Measurements from ENCODE around the gene FAM241B. TPM values are rescaled to one million over a fixed set of nuclear protein-coding genes. Genes with fewer than 3 reads are reported as not detected.

FAM241B gene
- total and polyA plus RNA-seq, 10 of the 15 experiments (the other 5 are each of a cell fraction or from before 2014, with no cell fraction given): 0.09 to 0.99 (median 0.24) TPM

DNA sequence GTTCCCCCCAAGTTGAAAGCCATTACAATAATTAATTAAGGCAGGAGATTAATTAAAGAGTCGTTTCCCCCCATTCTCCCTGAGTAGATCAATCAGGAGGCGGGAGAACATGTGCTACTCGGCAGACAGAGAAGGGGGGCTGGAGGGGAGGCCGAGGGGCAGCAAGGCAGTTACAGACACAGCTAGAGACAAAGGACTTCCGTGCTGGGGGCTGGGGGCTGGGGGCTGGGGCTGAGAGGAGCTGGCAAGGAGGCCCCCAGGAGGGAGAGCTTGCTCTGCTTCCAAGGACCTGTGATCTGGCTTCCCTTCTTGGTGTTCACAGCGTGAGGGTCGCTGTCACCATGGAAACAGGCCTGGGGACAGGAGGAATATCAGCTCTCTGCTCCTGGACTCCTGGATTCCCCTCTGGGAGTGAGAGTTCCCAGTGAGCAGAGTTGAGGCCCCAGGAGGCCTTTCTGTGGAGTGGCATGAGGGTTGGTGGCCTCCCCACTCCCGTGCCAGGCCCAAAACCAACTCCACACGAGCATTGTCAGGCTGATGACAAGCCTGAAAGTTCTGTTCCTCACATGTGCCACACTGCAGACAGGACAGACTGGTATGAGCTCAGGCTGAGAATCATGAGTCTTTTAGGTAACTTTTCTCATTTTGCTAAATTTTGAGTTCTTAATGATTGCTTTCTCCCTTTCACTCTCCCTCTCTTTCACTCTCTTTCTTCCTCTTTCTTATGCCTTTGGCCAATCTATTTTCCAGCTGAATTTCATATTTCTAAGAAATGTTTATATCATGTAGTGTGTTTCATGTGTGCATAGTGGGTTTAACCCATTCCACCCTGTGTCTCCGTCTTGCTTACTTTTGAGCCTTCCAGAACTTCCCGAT is 16.4 kb downstream of the FAM241B start:
- H3K4me1 ChIP-seq (ENCODE audit: control insufficient read depth, insufficient read depth, low read length): no peaks in the 10 kb centered on the region
- no peaks in the 10 kb centered on the region for H3K79me2 ChIP-seq (ENCODE audit: control insufficient read depth, insufficient read depth, low read length)
- H3K9me3 ChIP-seq (replicated peaks; ENCODE audit: control insufficient read depth, insufficient read depth, low read length): no peaks in the 10 kb centered on the region
- H3K4me3 ChIP-seq: no peak overlapping the region
- 25% methylated on average over 10 of the region's 11 CpGs for WGBS (ENCODE audit: insufficient coverage, insufficient replicate concordance, low lambda C conversion rate, missing lambda C conversion rate)
- ChIA-PET POLR2A (no interaction called here), RAD21 (ENCODE audit: unreplicated experiment) (interaction anchor here (0.9 kb wide), 1 partner anchor 9 kb away, joined by 3 read pairs; no protein-coding TSS in a partner anchor), CTCF (interaction anchor here (0.8 to 1.5 kb wide), 3 partner anchors 70 to 268 kb away, joined by 3 to 5 read pairs (median 5); no protein-coding TSS in a partner anchor), SMC1A (ENCODE audit: uncharacterized antibody, unreplicated experiment) (no interaction called here)
- H3K27ac ChIP-seq (ENCODE audit: control insufficient read depth, insufficient read depth): no peak overlapping the region
- no peaks in the 10 kb centered on the region for H3K36me3 ChIP-seq (ENCODE audit: control insufficient read depth in 2 of 2, insufficient read depth in 2 of 2, low read length in 1 of 2)
- H3K4me2 ChIP-seq (ENCODE audit: control insufficient read depth, insufficient read depth): no peak overlapping the region
- 0 out of 2 replicates have a peak, but pooled peaks cover 2% of the 10 kb centered on the region for H4K20me1 ChIP-seq (ENCODE audit: control insufficient read depth, insufficient read depth)
- DNase-seq (ENCODE audit: low read depth, low spot score): no peak
- H2AFZ ChIP-seq (ENCODE audit: control insufficient read depth, low read depth, low read length): no peak overlapping the region
- TF ChIP-seq BCL11A (IDR thresholded peaks at IDR 0.05; ENCODE audit: low read depth, low read length) (no peak), ZNF274 (IDR thresholded peaks at IDR 0.05; ENCODE audit: insufficient read depth, insufficient read length) (no peak), NBN (IDR thresholded peaks at IDR 0.05) (no peak), ATF7 (IDR thresholded peaks at IDR 0.05; ENCODE audit: low read depth) (no peak), ZNF622 (IDR thresholded peaks at IDR 0.05) (no peak), CBX5 (IDR thresholded peaks at IDR 0.05; ENCODE audit: low read depth) (no peak)
- TF ChIP-seq, protein P1, sequence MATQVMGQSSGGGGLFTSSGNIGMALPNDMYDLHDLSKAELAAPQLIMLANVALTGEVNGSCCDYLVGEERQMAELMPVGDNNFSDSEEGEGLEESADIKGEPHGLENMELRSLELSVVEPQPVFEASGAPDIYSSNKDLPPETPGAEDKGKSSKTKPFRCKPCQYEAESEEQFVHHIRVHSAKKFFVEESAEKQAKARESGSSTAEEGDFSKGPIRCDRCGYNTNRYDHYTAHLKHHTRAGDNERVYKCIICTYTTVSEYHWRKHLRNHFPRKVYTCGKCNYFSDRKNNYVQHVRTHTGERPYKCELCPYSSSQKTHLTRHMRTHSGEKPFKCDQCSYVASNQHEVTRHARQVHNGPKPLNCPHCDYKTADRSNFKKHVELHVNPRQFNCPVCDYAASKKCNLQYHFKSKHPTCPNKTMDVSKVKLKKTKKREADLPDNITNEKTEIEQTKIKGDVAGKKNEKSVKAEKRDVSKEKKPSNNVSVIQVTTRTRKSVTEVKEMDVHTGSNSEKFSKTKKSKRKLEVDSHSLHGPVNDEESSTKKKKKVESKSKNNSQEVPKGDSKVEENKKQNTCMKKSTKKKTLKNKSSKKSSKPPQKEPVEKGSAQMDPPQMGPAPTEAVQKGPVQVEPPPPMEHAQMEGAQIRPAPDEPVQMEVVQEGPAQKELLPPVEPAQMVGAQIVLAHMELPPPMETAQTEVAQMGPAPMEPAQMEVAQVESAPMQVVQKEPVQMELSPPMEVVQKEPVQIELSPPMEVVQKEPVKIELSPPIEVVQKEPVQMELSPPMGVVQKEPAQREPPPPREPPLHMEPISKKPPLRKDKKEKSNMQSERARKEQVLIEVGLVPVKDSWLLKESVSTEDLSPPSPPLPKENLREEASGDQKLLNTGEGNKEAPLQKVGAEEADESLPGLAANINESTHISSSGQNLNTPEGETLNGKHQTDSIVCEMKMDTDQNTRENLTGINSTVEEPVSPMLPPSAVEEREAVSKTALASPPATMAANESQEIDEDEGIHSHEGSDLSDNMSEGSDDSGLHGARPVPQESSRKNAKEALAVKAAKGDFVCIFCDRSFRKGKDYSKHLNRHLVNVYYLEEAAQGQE (IDR thresholded peaks at IDR 0.05; ENCODE audit: low read depth, low read length): no peak
- TF ChIP-seq, protein P2, sequence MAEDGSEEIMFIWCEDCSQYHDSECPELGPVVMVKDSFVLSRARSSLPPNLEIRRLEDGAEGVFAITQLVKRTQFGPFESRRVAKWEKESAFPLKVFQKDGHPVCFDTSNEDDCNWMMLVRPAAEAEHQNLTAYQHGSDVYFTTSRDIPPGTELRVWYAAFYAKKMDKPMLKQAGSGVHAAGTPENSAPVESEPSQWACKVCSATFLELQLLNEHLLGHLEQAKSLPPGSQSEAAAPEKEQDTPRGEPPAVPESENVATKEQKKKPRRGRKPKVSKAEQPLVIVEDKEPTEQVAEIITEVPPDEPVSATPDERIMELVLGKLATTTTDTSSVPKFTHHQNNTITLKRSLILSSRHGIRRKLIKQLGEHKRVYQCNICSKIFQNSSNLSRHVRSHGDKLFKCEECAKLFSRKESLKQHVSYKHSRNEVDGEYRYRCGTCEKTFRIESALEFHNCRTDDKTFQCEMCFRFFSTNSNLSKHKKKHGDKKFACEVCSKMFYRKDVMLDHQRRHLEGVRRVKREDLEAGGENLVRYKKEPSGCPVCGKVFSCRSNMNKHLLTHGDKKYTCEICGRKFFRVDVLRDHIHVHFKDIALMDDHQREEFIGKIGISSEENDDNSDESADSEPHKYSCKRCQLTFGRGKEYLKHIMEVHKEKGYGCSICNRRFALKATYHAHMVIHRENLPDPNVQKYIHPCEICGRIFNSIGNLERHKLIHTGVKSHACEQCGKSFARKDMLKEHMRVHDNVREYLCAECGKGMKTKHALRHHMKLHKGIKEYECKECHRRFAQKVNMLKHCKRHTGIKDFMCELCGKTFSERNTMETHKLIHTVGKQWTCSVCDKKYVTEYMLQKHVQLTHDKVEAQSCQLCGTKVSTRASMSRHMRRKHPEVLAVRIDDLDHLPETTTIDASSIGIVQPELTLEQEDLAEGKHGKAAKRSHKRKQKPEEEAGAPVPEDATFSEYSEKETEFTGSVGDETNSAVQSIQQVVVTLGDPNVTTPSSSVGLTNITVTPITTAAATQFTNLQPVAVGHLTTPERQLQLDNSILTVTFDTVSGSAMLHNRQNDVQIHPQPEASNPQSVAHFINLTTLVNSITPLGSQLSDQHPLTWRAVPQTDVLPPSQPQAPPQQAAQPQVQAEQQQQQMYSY (CRISPR knock-in tag; IDR thresholded peaks at IDR 0.05): no peak
- TF ChIP-seq, protein P3, sequence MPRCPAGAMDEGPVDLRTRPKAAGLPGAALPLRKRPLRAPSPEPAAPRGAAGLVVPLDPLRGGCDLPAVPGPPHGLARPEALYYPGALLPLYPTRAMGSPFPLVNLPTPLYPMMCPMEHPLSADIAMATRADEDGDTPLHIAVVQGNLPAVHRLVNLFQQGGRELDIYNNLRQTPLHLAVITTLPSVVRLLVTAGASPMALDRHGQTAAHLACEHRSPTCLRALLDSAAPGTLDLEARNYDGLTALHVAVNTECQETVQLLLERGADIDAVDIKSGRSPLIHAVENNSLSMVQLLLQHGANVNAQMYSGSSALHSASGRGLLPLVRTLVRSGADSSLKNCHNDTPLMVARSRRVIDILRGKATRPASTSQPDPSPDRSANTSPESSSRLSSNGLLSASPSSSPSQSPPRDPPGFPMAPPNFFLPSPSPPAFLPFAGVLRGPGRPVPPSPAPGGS (IDR thresholded peaks at IDR 0.05; ENCODE audit: borderline replicate concordance, insufficient read depth, low read depth, low read length, poor library complexity, severe bottlenecking): no peak
- in situ Hi-C loops (cut with MboI): no loop called here
- no peak for ATAC-seq
- BruUV-seq (replicated peaks): no TSS peak
- FAIRE-seq: no peak
- no peak overlapping the region for H3K9ac ChIP-seq (ENCODE audit: control insufficient read depth, insufficient read depth, low read length)
- intact Hi-C loops (cut with micrococcal nuclease; ENCODE audit: unreplicated experiment): no loop called here
- H3K27me3 ChIP-seq (replicated peaks in 1 of 2; ENCODE audit: control insufficient read depth in 2 of 2, insufficient read depth in 2 of 2, low read length in 1 of 2): 0 out of 4 replicates have a peak, but pooled peaks cover 0 to under 1% of the 10 kb centered on the region in 2 experiments

All from GM12878 (cell line).